K562 (cell line): ENCODE data around the gene SPATA19. TPM values are rescaled to one million over a fixed set of nuclear protein-coding genes. Genes with fewer than 3 reads are reported as not detected.

Experiments used
- ATAC-seq: fragments of 200-7000 bp; cut with Tn5 transposase; 3 replicates; pipeline ENCODE4 v1.9.1; 2020; ENCODE audit warnings: moderate library complexity
- BruUV-seq: library from RNA; stranded (reverse); fragments of 400-500 nt; replicated peaks from 2 replicates; lab custom pipeline; 2021; lab: Mats Ljungman, UMichigan
- CTCF ChIA-PET: fragments of 300-600 bp; formaldehyde crosslinking; extraction: SDS; loops from one replicate; lab custom pipeline; 2021; ENCODE audit warnings: low intra/inter-chr PET ratio; lab: Yijun Ruan, JAX
- POLR2A ChIA-PET: fragments of 300-600, 350-650 bp; sonication (Branson Sonifier 250); formaldehyde crosslinking; extraction: SDS; loops from one replicate; lab custom pipeline; 2021; ENCODE audit warnings: antibody characterized with exemption, inconsistent platforms; lab: Yijun Ruan, JAX
- DNase-seq, 4 experiments: peaks; one replicate each; pipeline versions ENCODE4 v3.0.0 to v3.0.0-alpha.2; 2011 to 2018; ENCODE audit warnings: low spot score in 3 of 4, mixed read lengths in 3 of 4; ENCODE audit errors: extremely low read depth in 1 of 4
- FAIRE-seq: peaks from 2 replicates; lab custom pipeline; 2011; peaks lifted over from hg19 to GRCh38; lab: Jason Lieb, UNC
- H2AFZ ChIP-seq: 2 replicates; pipeline ENCODE4 v1.6.0; 2011; ENCODE audit warnings: low read depth, low read length, control low read depth, inconsistent platforms
- H3K27ac ChIP-seq: fragments of 200-600 bp; 3 replicates; pipeline ENCODE4 v1.8.0; 2011; ENCODE audit warnings: low read depth, mild to moderate bottlenecking, control low read depth, inconsistent platforms, low read length, moderate library complexity, mixed read lengths; ENCODE audit errors: extremely low read depth
- H3K27me3 ChIP-seq, 2 experiments: fragments of 300-600 bp in 1 of 2; 2 replicates in 1 of 2; 3 replicates in 1 of 2; pipeline versions ENCODE4 v1.6.0 to v1.8.0; 2011; ENCODE audit warnings: inconsistent platforms in 2 of 2, low read length in 2 of 2, mild to moderate bottlenecking in 1 of 2, mixed read lengths in 1 of 2, moderate library complexity in 1 of 2; ENCODE audit not compliant: control insufficient read depth in 2 of 2, insufficient read depth in 2 of 2
- H3K36me3 ChIP-seq: fragments of 300-600 bp; 3 replicates; pipeline ENCODE4 v1.8.0; 2011; ENCODE audit warnings: mild to moderate bottlenecking, low read length, inconsistent platforms; ENCODE audit not compliant: control insufficient read depth, insufficient read depth
- H3K4me1 ChIP-seq, 2 experiments: fragments of 200-600 bp in 1 of 2; replicated peaks in 1 of 2; 2 replicates in 1 of 2; 3 replicates in 1 of 2; pipeline versions ENCODE4 v1.5.1 to v1.8.0; 2011; ENCODE audit warnings: inconsistent platforms in 2 of 2, low read length in 2 of 2, mild to moderate bottlenecking in 1 of 2, mixed read lengths in 1 of 2, moderate library complexity in 1 of 2; ENCODE audit not compliant: control insufficient read depth in 2 of 2, insufficient read depth in 2 of 2
- H3K4me2 ChIP-seq: 2 replicates; pipeline ENCODE4 v1.6.1; 2011; ENCODE audit warnings: low read length, control low read depth, inconsistent platforms, mixed read lengths; ENCODE audit not compliant: insufficient read depth
- H3K4me3 ChIP-seq: fragments of 200-600 bp; sonication (generic), shearing (Covaris generic); 2 replicates; pipeline ENCODE4 v1.5.1; 2016; ENCODE audit warnings: control low read depth, inconsistent platforms
- H3K79me2 ChIP-seq: fragments of 200-600 bp; 3 replicates; pipeline ENCODE4 v1.8.0; 2011; ENCODE audit warnings: low read length, inconsistent platforms; ENCODE audit not compliant: control insufficient read depth, insufficient read depth
- H3K9ac ChIP-seq, 2 experiments: 2 replicates each; pipeline versions ENCODE4 v1.6.0 to v1.6.1; 2011; ENCODE audit warnings: low read depth in 2 of 2, low read length in 2 of 2, control low read depth in 1 of 2, inconsistent platforms in 1 of 2, mild to moderate bottlenecking in 1 of 2, mixed read lengths in 1 of 2; ENCODE audit not compliant: insufficient read depth in 1 of 2
- H3K9me1 ChIP-seq: one replicate; pipeline ENCODE4 v1.6.0; 2011; ENCODE audit warnings: inconsistent platforms, mild to moderate bottlenecking, low read length, moderate library complexity; ENCODE audit not compliant: control insufficient read depth, insufficient read depth
- H3K9me3 ChIP-seq: replicated peaks from 2 replicates; pipeline ENCODE4 v1.5.1; 2011; ENCODE audit warnings: low read depth, low read length, inconsistent platforms; ENCODE audit not compliant: control insufficient read depth, insufficient read depth
- H4K20me1 ChIP-seq: replicated peaks from 2 replicates; pipeline ENCODE4 v1.6.1; 2011; ENCODE audit warnings: low read length, inconsistent platforms, mixed read lengths; ENCODE audit not compliant: control insufficient read depth, insufficient read depth
- C11orf30 ChIP-seq: fragments of 450-650 bp; IDR thresholded peaks from 2 replicates; pipeline ENCODE4 v1.6.1; 2016; ENCODE audit warnings: low read depth, mild to moderate bottlenecking
- MCM2 ChIP-seq: fragments of 450-650 bp; IDR thresholded peaks from 2 replicates; pipeline ENCODE4 v1.6.1; 2017; ENCODE audit warnings: low read depth, mild to moderate bottlenecking
- NELFE ChIP-seq: IDR thresholded peaks from 2 replicates; pipeline ENCODE4 v1.6.1; 2011; ENCODE audit warnings: mild to moderate bottlenecking; ENCODE audit not compliant: insufficient read depth, insufficient read length
- NFE2 ChIP-seq: IDR thresholded peaks from 2 replicates; pipeline ENCODE4 v1.6.1; 2014; ENCODE audit warnings: antibody characterized with exemption, low read depth
- POLR3G ChIP-seq: IDR thresholded peaks from 2 replicates; pipeline ENCODE4 v1.6.1; 2011; ENCODE audit not compliant: insufficient read length, insufficient replicate concordance; ENCODE audit errors: extremely low read depth
- SRSF7 ChIP-seq: fragments of 200-400 bp; formaldehyde crosslinking; optimal IDR thresholded peaks from 2 replicates; pipeline ENCODE3; 2017; ENCODE audit warnings: mild to moderate bottlenecking, low read depth, low read length
- TEAD2 ChIP-seq: fragments of 450-650 bp; IDR thresholded peaks from 2 replicates; pipeline ENCODE4 v1.6.1; 2016; ENCODE audit warnings: missing genetic modification characterization, control low read depth, missing compliant biosample characterization
- XRCC4 ChIP-seq: IDR thresholded peaks from one replicate; pipeline ENCODE4 v1.6.1; 2011; ENCODE audit not compliant: insufficient read depth, insufficient read length; ENCODE audit errors: extremely low read depth
- ZBTB7A ChIP-seq: IDR thresholded peaks from 2 replicates; pipeline ENCODE4 v1.6.1; 2011; ENCODE audit warnings: low read depth, mild to moderate bottlenecking, low read length, moderate library complexity, borderline replicate concordance; ENCODE audit not compliant: control insufficient read depth
- ZKSCAN8 ChIP-seq: fragments of 200-800 bp; sonication (Bioruptor generic); IDR thresholded peaks from 2 replicates; pipeline ENCODE4 v1.6.1; 2016; ENCODE audit warnings: missing genetic modification characterization, missing compliant biosample characterization
- ZNF140 ChIP-seq: fragments of 250-450 bp; sonication (Bioruptor Pico); IDR thresholded peaks from 2 replicates; pipeline ENCODE4 v1.8.0; 2021; ENCODE audit warnings: moderate library complexity, mild to moderate bottlenecking, inconsistent platforms
- ZNF165 ChIP-seq: fragments of 250-450 bp; sonication (Bioruptor Pico); IDR thresholded peaks from 2 replicates; pipeline ENCODE4 v1.4.0; 2020; ENCODE audit warnings: borderline replicate concordance
- ZNF707 ChIP-seq: fragments of 250-450 bp; sonication (Bioruptor Pico); conservative IDR thresholded peaks from 2 replicates; pipeline ENCODE4 v1.8.0; 2022; ENCODE audit warnings: inconsistent platforms, mild to moderate bottlenecking, moderate library complexity
- whole genome bisulfite sequencing: fragments of 100-300 bp; shearing (Covaris generic); methylation state at CpG from one replicate; pipeline ENCODE4 v1.1.6; 2016; ENCODE audit warnings: low coverage, mixed read lengths; ENCODE audit not compliant: insufficient coverage; ENCODE audit errors: missing lambda C conversion rate; 5-methylcytosine and 5-hydroxymethylcytosine counted together
- in situ Hi-C: fragments of 300-500 bp; cut with MboI; formaldehyde crosslinking; loops from 4 replicates; pipeline ENCODE4 v1.15.0; 2018; ENCODE audit warnings: inconsistent platforms, mixed read lengths
- intact Hi-C: fragments of 100-400 bp; cut with micrococcal nuclease; formaldehyde crosslinking; loops from 2 replicates; pipeline ENCODE4 v1.14.2; 2022
- polyA plus RNA-seq, 8 experiments: library from polyadenylated mRNA; depleted of rRNA in 4 of 8; stranded (reverse) in 5 of 8; unstranded in 3 of 8; fragments of >200 nt; fragmentation: Nextera tagmentation in 2 of 8; fragmentation: Illumina TruSeq in 1 of 8; extraction: Ambion mirVana in 2 of 8; extraction: Trizol in 1 of 8; gene quantifications; 2 replicates each; pipeline versions ENCODE4 v1.2.1 to v1.2.3, GENCODE V29; 2011 to 2014; ENCODE audit warnings: inconsistent platforms in 1 of 8, missing spikeins in 1 of 8
- total RNA-seq, 7 experiments: library from RNA; depleted of rRNA in 6 of 7; stranded (reverse); fragments of >200 nt in 6 of 7; fragmentation: Illumina TruSeq in 2 of 7; extraction: Trizol in 2 of 7; gene quantifications; 2 replicates each; pipeline versions ENCODE4 v1.2.1 to v1.2.3, GENCODE V29; 2011 to 2021; ENCODE audit warnings: low replicate concordance in 1 of 7
- TF ChIP-seq, protein P1 (sequence below): fragments of 450-650 bp; formaldehyde crosslinking; IDR thresholded peaks from 2 replicates; pipeline ENCODE4 v1.4.0; 2020; ENCODE audit warnings: mild to moderate bottlenecking, moderate library complexity
- TF ChIP-seq, protein P2 (sequence below), 2 experiments: fragments of 450-650 bp; IDR thresholded peaks; 2 replicates each; pipeline ENCODE4 v1.6.1; 2016
- TF ChIP-seq, protein P3 (sequence below): IDR thresholded peaks from 2 replicates; pipeline ENCODE4 v1.6.1; 2014; ENCODE audit warnings: antibody characterized with exemption
- TF ChIP-seq, protein P4 (sequence below): fragments of 450-650 bp; IDR thresholded peaks from 2 replicates; pipeline ENCODE4 v1.7.1; 2018; ENCODE audit warnings: mild to moderate bottlenecking, low read depth; ENCODE audit not compliant: partially characterized antibody

Gene SPATA19
- total and polyA plus RNA-seq, 9 of the 15 experiments (the other 6 are each of a cell fraction or from before 2014, with no cell fraction given), result not detected

DNA sequence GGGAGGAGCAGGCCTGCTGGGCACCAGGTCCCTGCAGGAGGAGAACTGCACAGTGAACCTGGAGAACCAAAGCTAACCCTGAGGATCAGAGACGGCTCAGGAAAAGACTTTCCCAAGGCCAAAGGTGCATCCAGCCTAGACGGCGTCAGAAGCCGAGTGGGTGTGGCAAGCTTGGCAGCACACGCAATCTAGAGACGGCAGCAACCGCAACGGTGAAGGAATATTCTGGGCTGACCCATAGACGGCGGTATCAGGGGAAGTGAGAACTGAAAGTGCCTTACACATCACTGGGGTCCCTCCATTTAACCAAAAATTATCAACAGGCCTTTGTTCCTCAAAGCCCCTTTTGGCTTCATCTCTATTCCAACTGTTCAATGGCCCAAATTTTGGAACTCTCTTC is 26.2 kb downstream of the SPATA19 start:
- DNase-seq (no peak), ATAC-seq (no peak), FAIRE-seq (no peak)
- ChIA-PET POLR2A (no interaction called here), CTCF (no interaction called here)
- Histone ChIP-seq H3K9me1 (no peaks in the 10 kb centered on the region), H4K20me1 (no peaks in the 10 kb centered on the region), H2AFZ (no peak overlapping the region), H3K9ac (no peak overlapping the region), H3K4me3 (no peak overlapping the region), H3K36me3 (no peaks in the 10 kb centered on the region), H3K4me2 (no peak overlapping the region), H3K27me3 (no peaks in the 10 kb centered on the region), H3K4me1 (no peaks in the 10 kb centered on the region), H3K79me2 (no peaks in the 10 kb centered on the region), H3K9me3 (no peaks in the 10 kb centered on the region), H3K27ac (no peak overlapping the region)
- intact Hi-C loops, result no loop called here
- in situ Hi-C loops, result no loop called here
- no TSS peak for BruUV-seq
- WGBS, result 0% methylated on average over 10 of the region's 10 CpGs
- no peak for TF ChIP-seq ZNF140
- no peak for TF ChIP-seq C11orf30
- TF ChIP-seq POLR3G, result no peak
- no peak for TF ChIP-seq ZBTB7A
- no peak for TF ChIP-seq MCM2
- TF ChIP-seq SRSF7, result no peak
- TF ChIP-seq, protein P1, sequence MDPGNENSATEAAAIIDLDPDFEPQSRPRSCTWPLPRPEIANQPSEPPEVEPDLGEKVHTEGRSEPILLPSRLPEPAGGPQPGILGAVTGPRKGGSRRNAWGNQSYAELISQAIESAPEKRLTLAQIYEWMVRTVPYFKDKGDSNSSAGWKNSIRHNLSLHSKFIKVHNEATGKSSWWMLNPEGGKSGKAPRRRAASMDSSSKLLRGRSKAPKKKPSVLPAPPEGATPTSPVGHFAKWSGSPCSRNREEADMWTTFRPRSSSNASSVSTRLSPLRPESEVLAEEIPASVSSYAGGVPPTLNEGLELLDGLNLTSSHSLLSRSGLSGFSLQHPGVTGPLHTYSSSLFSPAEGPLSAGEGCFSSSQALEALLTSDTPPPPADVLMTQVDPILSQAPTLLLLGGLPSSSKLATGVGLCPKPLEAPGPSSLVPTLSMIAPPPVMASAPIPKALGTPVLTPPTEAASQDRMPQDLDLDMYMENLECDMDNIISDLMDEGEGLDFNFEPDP (CRISPR knock-in tag), result no peak
- TF ChIP-seq NELFE, result no peak
- TF ChIP-seq ZNF165 (CRISPR knock-in tag), result no peak
- no peak for TF ChIP-seq ZNF707
- no peak for TF ChIP-seq TEAD2 (tag)
- TF ChIP-seq, protein P2, sequence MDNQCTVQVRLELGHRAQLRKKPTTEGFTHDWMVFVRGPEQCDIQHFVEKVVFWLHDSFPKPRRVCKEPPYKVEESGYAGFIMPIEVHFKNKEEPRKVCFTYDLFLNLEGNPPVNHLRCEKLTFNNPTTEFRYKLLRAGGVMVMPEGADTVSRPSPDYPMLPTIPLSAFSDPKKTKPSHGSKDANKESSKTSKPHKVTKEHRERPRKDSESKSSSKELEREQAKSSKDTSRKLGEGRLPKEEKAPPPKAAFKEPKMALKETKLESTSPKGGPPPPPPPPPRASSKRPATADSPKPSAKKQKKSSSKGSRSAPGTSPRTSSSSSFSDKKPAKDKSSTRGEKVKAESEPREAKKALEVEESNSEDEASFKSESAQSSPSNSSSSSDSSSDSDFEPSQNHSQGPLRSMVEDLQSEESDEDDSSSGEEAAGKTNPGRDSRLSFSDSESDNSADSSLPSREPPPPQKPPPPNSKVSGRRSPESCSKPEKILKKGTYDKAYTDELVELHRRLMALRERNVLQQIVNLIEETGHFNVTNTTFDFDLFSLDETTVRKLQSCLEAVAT (IDR thresholded peaks at IDR 0.05), result no peak
- TF ChIP-seq, protein P3, sequence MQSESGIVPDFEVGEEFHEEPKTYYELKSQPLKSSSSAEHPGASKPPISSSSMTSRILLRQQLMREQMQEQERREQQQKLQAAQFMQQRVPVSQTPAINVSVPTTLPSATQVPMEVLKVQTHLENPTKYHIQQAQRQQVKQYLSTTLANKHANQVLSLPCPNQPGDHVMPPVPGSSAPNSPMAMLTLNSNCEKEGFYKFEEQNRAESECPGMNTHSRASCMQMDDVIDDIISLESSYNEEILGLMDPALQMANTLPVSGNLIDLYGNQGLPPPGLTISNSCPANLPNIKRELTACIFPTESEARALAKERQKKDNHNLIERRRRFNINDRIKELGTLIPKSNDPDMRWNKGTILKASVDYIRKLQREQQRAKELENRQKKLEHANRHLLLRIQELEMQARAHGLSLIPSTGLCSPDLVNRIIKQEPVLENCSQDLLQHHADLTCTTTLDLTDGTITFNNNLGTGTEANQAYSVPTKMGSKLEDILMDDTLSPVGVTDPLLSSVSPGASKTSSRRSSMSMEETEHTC, result no peak
- no peak for TF ChIP-seq NFE2
- TF ChIP-seq ZKSCAN8 (CRISPR knock-in tag), result no peak
- TF ChIP-seq, protein P4, sequence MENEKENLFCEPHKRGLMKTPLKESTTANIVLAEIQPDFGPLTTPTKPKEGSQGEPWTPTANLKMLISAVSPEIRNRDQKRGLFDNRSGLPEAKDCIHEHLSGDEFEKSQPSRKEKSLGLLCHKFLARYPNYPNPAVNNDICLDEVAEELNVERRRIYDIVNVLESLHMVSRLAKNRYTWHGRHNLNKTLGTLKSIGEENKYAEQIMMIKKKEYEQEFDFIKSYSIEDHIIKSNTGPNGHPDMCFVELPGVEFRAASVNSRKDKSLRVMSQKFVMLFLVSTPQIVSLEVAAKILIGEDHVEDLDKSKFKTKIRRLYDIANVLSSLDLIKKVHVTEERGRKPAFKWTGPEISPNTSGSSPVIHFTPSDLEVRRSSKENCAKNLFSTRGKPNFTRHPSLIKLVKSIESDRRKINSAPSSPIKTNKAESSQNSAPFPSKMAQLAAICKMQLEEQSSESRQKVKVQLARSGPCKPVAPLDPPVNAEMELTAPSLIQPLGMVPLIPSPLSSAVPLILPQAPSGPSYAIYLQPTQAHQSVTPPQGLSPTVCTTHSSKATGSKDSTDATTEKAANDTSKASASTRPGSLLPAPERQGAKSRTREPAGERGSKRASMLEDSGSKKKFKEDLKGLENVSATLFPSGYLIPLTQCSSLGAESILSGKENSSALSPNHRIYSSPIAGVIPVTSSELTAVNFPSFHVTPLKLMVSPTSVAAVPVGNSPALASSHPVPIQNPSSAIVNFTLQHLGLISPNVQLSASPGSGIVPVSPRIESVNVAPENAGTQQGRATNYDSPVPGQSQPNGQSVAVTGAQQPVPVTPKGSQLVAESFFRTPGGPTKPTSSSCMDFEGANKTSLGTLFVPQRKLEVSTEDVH, result no peak
- TF ChIP-seq XRCC4, result no peak
